OCI-LY1 (cell line): ENCODE data around the gene RAB18.

Experiments used
- CTCF ChIP-seq: fragments of 200-600 bp; sonication (generic), shearing (Covaris generic); IDR thresholded peaks from 2 replicates; pipeline ENCODE4 v1.5.1; 2017; ENCODE audit warnings: mild to moderate bottlenecking, antibody characterized with exemption, low read length, moderate library complexity, mixed read lengths
- EZH2 ChIP-seq: fragments of 200-600 bp; sonication (generic), shearing (Covaris generic); IDR thresholded peaks from 2 replicates; pipeline ENCODE4 v1.8.0; 2017; ENCODE audit warnings: borderline replicate concordance, mixed run types, mild to moderate bottlenecking, antibody characterized with exemption, low read length, moderate library complexity, mixed read lengths

DNA sequence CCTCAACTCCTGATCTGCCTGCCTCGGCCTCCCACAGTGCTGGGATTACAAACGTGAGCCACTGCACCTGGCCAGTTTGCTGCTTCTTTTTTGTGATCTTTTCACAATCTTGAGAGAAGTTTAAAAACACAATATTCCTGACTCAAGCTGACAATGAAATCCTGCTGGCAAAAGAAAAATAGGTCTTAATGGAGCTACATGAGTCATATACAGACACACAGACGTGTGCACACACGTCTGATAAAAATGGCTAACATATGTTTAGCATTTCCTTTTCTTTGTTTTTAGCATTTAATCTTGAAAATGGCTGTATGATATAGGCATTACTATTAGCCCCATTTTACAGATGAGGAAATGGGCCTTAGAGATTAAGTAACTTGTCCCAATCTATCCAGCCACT is 29.4 kb upstream of the RAB18 start:
- no peak for TF ChIP-seq EZH2
- TF ChIP-seq CTCF: no peak
